Keratinocyte (primary cell): Measurements from ENCODE around the gene MXRA8. TPM values are rescaled to one million over a fixed set of nuclear protein-coding genes. Genes with fewer than 3 reads are reported as not detected.

Experiments
- DNase-seq: peaks from one replicate; pipeline ENCODE4 v3.0.0-alpha.2; 2011; ENCODE audit warnings: low read depth, missing footprints, low spot score
- FAIRE-seq: peaks from 2 replicates; lab custom pipeline; 2011; peaks lifted over from hg19 to GRCh38; lab: Jason Lieb, UNC
- H2AFZ ChIP-seq: 2 replicates; pipeline ENCODE4 v1.6.0; 2012; ENCODE audit warnings: low read length, control low read depth, inconsistent platforms; ENCODE audit not compliant: control insufficient read depth
- H3K27ac ChIP-seq: 2 replicates; pipeline ENCODE4 v1.5.1; 2011; ENCODE audit warnings: low read length; ENCODE audit not compliant: control insufficient read depth, insufficient read depth
- H3K27me3 ChIP-seq: 3 replicates; pipeline ENCODE4 v1.6.0; 2011; ENCODE audit warnings: low read length; ENCODE audit not compliant: control insufficient read depth, insufficient read depth; ENCODE audit errors: extremely low read depth
- H3K36me3 ChIP-seq, 2 experiments: 2 replicates in 1 of 2; 3 replicates in 1 of 2; pipeline ENCODE4 v1.5.1; 2011; ENCODE audit warnings: low read length in 2 of 2, mild to moderate bottlenecking in 1 of 2; ENCODE audit not compliant: control insufficient read depth in 2 of 2, insufficient read depth in 2 of 2; ENCODE audit errors: extremely low read depth in 1 of 2
- H3K4me1 ChIP-seq: 3 replicates; pipeline ENCODE4 v1.5.1; 2011; ENCODE audit warnings: low read length; ENCODE audit not compliant: control insufficient read depth, insufficient read depth; ENCODE audit errors: extremely low read depth
- H3K4me2 ChIP-seq: 3 replicates; pipeline ENCODE4 v1.6.0; 2011; ENCODE audit warnings: low read depth, low read length; ENCODE audit not compliant: control insufficient read depth, insufficient read depth; ENCODE audit errors: extremely low read depth
- H3K4me3 ChIP-seq, 3 experiments: fragments of 200-600 bp in 1 of 3; sonication (generic) in 1 of 3; 2 replicates in 2 of 3; 3 replicates in 1 of 3; pipeline ENCODE4 v1.5.1; 2011 to 2016; ENCODE audit warnings: low read length in 3 of 3, mild to moderate bottlenecking in 3 of 3, control low read depth in 2 of 3, inconsistent platforms in 1 of 3, low read depth in 1 of 3, mixed read lengths in 1 of 3, mixed run types in 1 of 3, moderate library complexity in 1 of 3; ENCODE audit not compliant: control insufficient read depth in 2 of 3, insufficient read depth in 2 of 3; ENCODE audit errors: extremely low read depth in 1 of 3
- H3K79me2 ChIP-seq: 2 replicates; pipeline ENCODE4 v1.6.0; 2012; ENCODE audit warnings: low read length; ENCODE audit not compliant: control insufficient read depth, insufficient read depth
- H3K9ac ChIP-seq: 3 replicates; pipeline ENCODE4 v1.6.0; 2011; ENCODE audit warnings: low read length; ENCODE audit not compliant: control insufficient read depth, insufficient read depth; ENCODE audit errors: extremely low read depth
- H3K9me1 ChIP-seq: 3 replicates; pipeline ENCODE4 v1.6.0; 2011; ENCODE audit warnings: low read length; ENCODE audit not compliant: control insufficient read depth, insufficient read depth; ENCODE audit errors: extremely low read depth
- H3K9me3 ChIP-seq: 2 replicates; pipeline ENCODE4 v1.5.1; 2012; ENCODE audit warnings: low read depth, low read length; ENCODE audit not compliant: control insufficient read depth
- H4K20me1 ChIP-seq: 3 replicates; pipeline ENCODE4 v1.6.0; 2011; ENCODE audit warnings: low read length; ENCODE audit not compliant: control insufficient read depth, insufficient read depth; ENCODE audit errors: extremely low read depth
- EZH2 ChIP-seq: IDR thresholded peaks from one replicate; pipeline ENCODE4 v1.6.1; 2012; ENCODE audit warnings: inconsistent platforms, mild to moderate bottlenecking, low read length, moderate library complexity
- dilution Hi-C: fragments of 300-500 bp; cut with MboI; formaldehyde crosslinking; loops from one replicate; pipeline ENCODE4 v1.7.0; 2020; ENCODE audit warnings: low sequenced_read_pairs; ENCODE audit not compliant: extremely low pct_ligation_motif_present
- polyA plus RNA-seq, 5 experiments: library from polyadenylated mRNA; depleted of rRNA in 3 of 5; stranded (reverse) in 3 of 5; stranded (forward) in 1 of 5; unstranded in 1 of 5; fragments of >200 nt; gene quantifications; 1 replicate in 1 of 5; 2 replicates in 3 of 5; 3 replicates in 1 of 5; pipeline versions ENCODE4 v1.2.1 to v1.2.3, GENCODE V29; 2011 to 2012; ENCODE audit warnings: missing spikeins in 2 of 5, low read depth in 1 of 5, low replicate concordance in 1 of 5
- TF ChIP-seq, protein P1 (sequence below), 3 experiments: IDR thresholded peaks in 1 of 3; conservative IDR thresholded peaks in 1 of 3; optimal IDR thresholded peaks in 1 of 3; 2 replicates in 2 of 3; 3 replicates in 1 of 3; pipeline versions ENCODE3 to v1.5.1; 2011; ENCODE audit warnings: low read length in 3 of 3, mild to moderate bottlenecking in 3 of 3, moderate library complexity in 2 of 3, control low read depth in 1 of 3, inconsistent platforms in 1 of 3; ENCODE audit not compliant: insufficient read depth in 2 of 3; ENCODE audit errors: extremely low read depth in 1 of 3

The MXRA8 gene
- polyA plus RNA-seq, 1 donor (not counting 4 experiments of a cell fraction or from before 2014, with no cell fraction given), result not detected

GRCh38 chr1:1302951-1303509 is 55.3 kb downstream of the MXRA8 start:
- Histone ChIP-seq H3K36me3 (peaks cover 0 to 1% of the 10 kb centered on the region in 2 experiments), H3K9me3 (no peaks in the 10 kb centered on the region), H3K4me1 (peaks cover 46% of the 10 kb centered on the region), H3K79me2 (peaks cover 15% of the 10 kb centered on the region), H3K4me2 (peak overlapping the region; percentile 71), H3K27ac (peak overlapping the region; percentile 31), H2AFZ (peak overlapping the region; percentile 46), H3K27me3 (no peaks in the 10 kb centered on the region), H4K20me1 (no peaks in the 10 kb centered on the region), H3K9me1 (no peaks in the 10 kb centered on the region), H3K4me3 (peak overlapping the region; percentile 4 to 38 (median 37)), H3K9ac (peak overlapping the region; percentile 60)
- TF ChIP-seq, protein P1, sequence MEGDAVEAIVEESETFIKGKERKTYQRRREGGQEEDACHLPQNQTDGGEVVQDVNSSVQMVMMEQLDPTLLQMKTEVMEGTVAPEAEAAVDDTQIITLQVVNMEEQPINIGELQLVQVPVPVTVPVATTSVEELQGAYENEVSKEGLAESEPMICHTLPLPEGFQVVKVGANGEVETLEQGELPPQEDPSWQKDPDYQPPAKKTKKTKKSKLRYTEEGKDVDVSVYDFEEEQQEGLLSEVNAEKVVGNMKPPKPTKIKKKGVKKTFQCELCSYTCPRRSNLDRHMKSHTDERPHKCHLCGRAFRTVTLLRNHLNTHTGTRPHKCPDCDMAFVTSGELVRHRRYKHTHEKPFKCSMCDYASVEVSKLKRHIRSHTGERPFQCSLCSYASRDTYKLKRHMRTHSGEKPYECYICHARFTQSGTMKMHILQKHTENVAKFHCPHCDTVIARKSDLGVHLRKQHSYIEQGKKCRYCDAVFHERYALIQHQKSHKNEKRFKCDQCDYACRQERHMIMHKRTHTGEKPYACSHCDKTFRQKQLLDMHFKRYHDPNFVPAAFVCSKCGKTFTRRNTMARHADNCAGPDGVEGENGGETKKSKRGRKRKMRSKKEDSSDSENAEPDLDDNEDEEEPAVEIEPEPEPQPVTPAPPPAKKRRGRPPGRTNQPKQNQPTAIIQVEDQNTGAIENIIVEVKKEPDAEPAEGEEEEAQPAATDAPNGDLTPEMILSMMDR (optimal IDR thresholded peaks at IDR 0.05 in 1 of 3, IDR thresholded peaks at IDR 0.05 in 1 of 3, conservative IDR thresholded peaks at IDR 0.05 in 1 of 3; ENCODE audit: extremely low read depth in 1 of 3, insufficient read depth in 2 of 3, low read length in 3 of 3), result no peak
- TF ChIP-seq EZH2, result no peak
- dilution Hi-C loops, result no loop called here
- FAIRE-seq, result peak; percentile 44
- DNase-seq, result no peak

Other genes starting within 250 kb of the MXRA8 start
- 6.1 to 8.8 TPM (median 8.0 TPM) in 3 replicates for gene C1orf159, start 242.5 kb downstream of the MXRA8 start, polyA plus RNA-seq
- gene TTLL10, start 184.7 kb downstream of the MXRA8 start, polyA plus RNA-seq, result not detected in 3 replicates
- 0.09 to 0.63 TPM (median 0.21 TPM) in 3 replicates for gene TNFRSF18, start 152.0 kb downstream of the MXRA8 start, polyA plus RNA-seq
- 0.04 TPM in 1 of 3 replicates, not detected in the others for gene TNFRSF4, start 144.4 kb downstream of the MXRA8 start, polyA plus RNA-seq
- 63.5 to 103 TPM (median 66.3 TPM) in 3 replicates for gene SDF4, start 126.6 kb downstream of the MXRA8 start, polyA plus RNA-seq
- 6.8 to 9.5 TPM (median 7.8 TPM) in 3 replicates for gene B3GALT6, start 126.3 kb downstream of the MXRA8 start, polyA plus RNA-seq
- gene C1QTNF12, start 111.8 kb downstream of the MXRA8 start, polyA plus RNA-seq, result 0.15 to 0.46 TPM (median 0.18 TPM) in 3 replicates
- 18.2 to 37.3 TPM (median 27.0 TPM) in 3 replicates for gene UBE2J2, start 84.7 kb downstream of the MXRA8 start, polyA plus RNA-seq
- 0.08 to 0.32 TPM (median 0.16 TPM) in 3 replicates for gene SCNN1D, start 78.1 kb downstream of the MXRA8 start, polyA plus RNA-seq
- gene ACAP3, start 50.6 kb downstream of the MXRA8 start, polyA plus RNA-seq, result 13.4 to 45.8 TPM (median 17.4 TPM) in 3 replicates
- 11.4 to 20.5 TPM (median 14.9 TPM) in 3 replicates for gene PUSL1, start 50.0 kb downstream of the MXRA8 start, polyA plus RNA-seq
- 70.4 to 89.8 TPM (median 76.9 TPM) in 3 replicates for gene INTS11, start 33.9 kb downstream of the MXRA8 start, polyA plus RNA-seq
- gene CPTP, start 33.8 kb downstream of the MXRA8 start, polyA plus RNA-seq, result 5.8 to 14.0 TPM (median 11.8 TPM) in 3 replicates
- gene TAS1R3, start 27.3 kb downstream of the MXRA8 start, polyA plus RNA-seq, result 0.01 to 0.08 TPM (median 0.04 TPM) in 3 replicates
- gene DVL1, start 9.1 kb downstream of the MXRA8 start, polyA plus RNA-seq, result 28.1 to 68.6 TPM (median 31.6 TPM) in 3 replicates
- gene AURKAIP1, start 16.7 kb upstream of the MXRA8 start, polyA plus RNA-seq, result 75.8 to 86.9 TPM (median 83.2 TPM) in 3 replicates
- gene CCNL2, start 40.8 kb upstream of the MXRA8 start, polyA plus RNA-seq, result 97.0 to 171 TPM (median 140 TPM) in 3 replicates
- 94.3 to 169 TPM (median 133 TPM) in 3 replicates for gene MRPL20, start 48.7 kb upstream of the MXRA8 start, polyA plus RNA-seq
- 4.6 to 6.5 TPM (median 5.1 TPM) in 3 replicates for gene ANKRD65, start 62.7 kb upstream of the MXRA8 start, polyA plus RNA-seq
- 5.0 to 6.7 TPM (median 6.5 TPM) in 3 replicates for gene VWA1, start 77.1 kb upstream of the MXRA8 start, polyA plus RNA-seq
- gene ATAD3C, start 91.1 kb upstream of the MXRA8 start, polyA plus RNA-seq, result 0.39 to 0.72 TPM (median 0.45 TPM) in 3 replicates
- gene ATAD3B, start 113.2 kb upstream of the MXRA8 start, polyA plus RNA-seq, result 18.4 to 24.9 TPM (median 20.6 TPM) in 3 replicates
- 19.9 to 23.0 TPM (median 22.0 TPM) in 3 replicates for gene ATAD3A, start 153.6 kb upstream of the MXRA8 start, polyA plus RNA-seq
- 0.12 to 0.28 TPM (median 0.12 TPM) in 3 replicates for gene TMEM240, start 182.1 kb upstream of the MXRA8 start, polyA plus RNA-seq
- 60.2 to 147 TPM (median 79.7 TPM) in 3 replicates for gene SSU72, start 216.3 kb upstream of the MXRA8 start, polyA plus RNA-seq
- gene FNDC10, start 241.6 kb upstream of the MXRA8 start, polyA plus RNA-seq, result 1.2 to 2.8 TPM (median 2.2 TPM) in 3 replicates